A375 (cell line): ENCODE measurements around the gene TRIM69. TPM values are rescaled to one million over a fixed set of nuclear protein-coding genes. Genes with fewer than 3 reads are reported as not detected.

Experiments
- small RNA-seq: library from RNA; depleted of rRNA; stranded (forward); fragments of <200 nt; gene quantifications from one replicate; pipeline ENCODE3, GENCODE V24; 2014
- total RNA-seq: library from RNA; depleted of rRNA; stranded (reverse); fragments of >200 nt; shearing (Covaris generic); gene quantifications from 2 replicates; pipeline ENCODE4 v1.2.3, GENCODE V29; 2014; rRNA removed

TRIM69 gene
- total RNA-seq = 4.9 and 9.3 TPM in 2 replicates

GRCh38 chr15:44736181-44736765 is at the start of gene TRIM69:
TSS of gene TRIM69 (plus strand) at chr15:44736528. CDS start at chr15:44736705, 177 bp downstream.

GRCh38 chr15:44711096-44711742 is 25.1 kb upstream of the TRIM69 start, which contains the start of the genes B2M and PATL2:
TSS of gene B2M (plus strand) at chr15:44711517. CDS start at chr15:44711547, 30 bp downstream.
TSS of gene PATL2 (minus strand) at chr15:44711323. CDS start at chr15:44676490, 34,833 bp downstream.

Small RNA genes lying within 50 kb of the gene (small RNA-seq; reads per million reads assigned to genes)
- not detected for gene RF00019

Other genes with a start within 250 kb of the TRIM69 start
- 65.3 and 67.4 TPM in 2 replicates for gene EIF3J, start 199.4 kb upstream of the TRIM69 start, total RNA-seq
- gene SPG11, start 72.9 kb upstream of the TRIM69 start, total RNA-seq = 41.8 and 42.0 TPM in 2 replicates
- gene PATL2, start 25.2 kb upstream of the TRIM69 start, total RNA-seq = 0.50 and 1.6 TPM in 2 replicates
- gene B2M, start 25.0 kb upstream of the TRIM69 start, total RNA-seq = 697 and 824 TPM in 2 replicates
- not detected in 2 replicates for gene TERB2, start 220.2 kb downstream of the TRIM69 start, total RNA-seq